BE2C (cell line): Measurements from ENCODE around the gene ANO1.

ENCODE experiments used
- DNase-seq: peaks from one replicate; pipeline ENCODE4 v3.0.0-alpha.2; 2020
- H3K27me3 ChIP-seq: fragments of 250-450 bp; sonication (Bioruptor Pico); 2 replicates; pipeline ENCODE4 v1.5.1; 2020; ENCODE audit warnings: mild to moderate bottlenecking
- H3K36me3 ChIP-seq: fragments of 250-450 bp; sonication (Bioruptor Pico); 2 replicates; pipeline ENCODE4 v1.5.1; 2020; ENCODE audit warnings: mild to moderate bottlenecking
- H3K4me1 ChIP-seq: fragments of 250-450 bp; sonication (Bioruptor Pico); 2 replicates; pipeline ENCODE4 v1.5.1; 2020
- H3K4me3 ChIP-seq: 2 replicates; pipeline ENCODE4 v1.5.1; 2011; ENCODE audit warnings: low read depth, low read length
- H3K9me3 ChIP-seq: fragments of 250-450 bp; sonication (Bioruptor Pico); 2 replicates; pipeline ENCODE4 v1.5.1; 2020
- TF ChIP-seq, protein P1 (sequence below): IDR thresholded peaks from 2 replicates; pipeline ENCODE4 v1.5.1; 2012; ENCODE audit warnings: mild to moderate bottlenecking, low read depth, low read length

Gene ANO1

DNA sequence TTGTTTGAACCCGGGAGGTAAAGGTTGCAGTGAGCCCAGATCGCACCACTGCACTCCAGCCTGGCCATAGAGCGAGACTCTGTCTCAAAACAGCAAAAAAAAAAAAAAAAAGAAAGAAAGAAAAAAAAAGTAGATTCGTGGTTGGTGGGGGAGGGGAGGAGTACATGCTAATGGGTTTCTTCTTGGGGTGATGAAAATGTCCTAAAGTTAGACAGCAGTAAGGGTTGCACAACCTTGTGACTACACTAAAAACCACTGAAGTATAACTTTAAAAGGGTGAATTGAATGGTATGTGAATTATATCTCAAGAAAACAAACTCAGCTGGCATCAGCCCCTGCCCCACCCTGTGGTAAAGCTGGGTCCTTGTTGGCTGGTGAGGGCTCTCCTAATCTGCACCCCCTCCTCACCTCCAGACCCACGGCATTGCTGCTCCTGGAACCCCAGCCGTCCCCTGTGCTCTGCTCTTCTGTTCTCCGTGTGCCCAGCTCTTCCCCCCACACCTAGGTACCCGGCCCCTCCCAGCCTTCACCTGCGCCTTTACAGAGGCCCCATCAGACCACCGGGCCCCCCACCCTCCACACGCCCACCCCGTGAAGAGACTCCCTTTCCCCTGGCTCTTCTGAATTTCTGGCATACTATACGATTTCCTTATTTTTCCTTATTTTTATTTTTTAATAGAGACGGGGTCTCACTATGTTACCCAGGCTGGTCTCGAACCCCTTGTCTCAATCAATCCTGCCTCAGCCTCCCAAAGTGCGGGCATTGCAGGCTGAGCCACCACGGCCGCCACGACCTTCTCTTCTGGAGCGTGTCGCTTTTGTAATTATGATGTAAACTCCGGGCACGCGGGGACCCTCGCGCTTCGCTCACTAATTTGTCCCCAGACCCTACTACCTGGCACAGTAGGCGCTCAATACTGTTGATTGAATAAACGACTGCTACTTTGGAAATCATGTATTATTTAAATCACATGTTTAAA lies 124.1 kb downstream of the ANO1 start:
- Histone ChIP-seq H3K36me3 (peaks cover 18% of the 10 kb centered on the region), H3K4me3 (peak overlapping the region; percentile 95), H3K4me1 (peaks cover 3% of the 10 kb centered on the region; the same call in 1 of the 2 replicates), H3K27me3 (no peaks in the 10 kb centered on the region), H3K9me3 (no peaks in the 10 kb centered on the region)
- DNase-seq, result no peak
- TF ChIP-seq, protein P1, sequence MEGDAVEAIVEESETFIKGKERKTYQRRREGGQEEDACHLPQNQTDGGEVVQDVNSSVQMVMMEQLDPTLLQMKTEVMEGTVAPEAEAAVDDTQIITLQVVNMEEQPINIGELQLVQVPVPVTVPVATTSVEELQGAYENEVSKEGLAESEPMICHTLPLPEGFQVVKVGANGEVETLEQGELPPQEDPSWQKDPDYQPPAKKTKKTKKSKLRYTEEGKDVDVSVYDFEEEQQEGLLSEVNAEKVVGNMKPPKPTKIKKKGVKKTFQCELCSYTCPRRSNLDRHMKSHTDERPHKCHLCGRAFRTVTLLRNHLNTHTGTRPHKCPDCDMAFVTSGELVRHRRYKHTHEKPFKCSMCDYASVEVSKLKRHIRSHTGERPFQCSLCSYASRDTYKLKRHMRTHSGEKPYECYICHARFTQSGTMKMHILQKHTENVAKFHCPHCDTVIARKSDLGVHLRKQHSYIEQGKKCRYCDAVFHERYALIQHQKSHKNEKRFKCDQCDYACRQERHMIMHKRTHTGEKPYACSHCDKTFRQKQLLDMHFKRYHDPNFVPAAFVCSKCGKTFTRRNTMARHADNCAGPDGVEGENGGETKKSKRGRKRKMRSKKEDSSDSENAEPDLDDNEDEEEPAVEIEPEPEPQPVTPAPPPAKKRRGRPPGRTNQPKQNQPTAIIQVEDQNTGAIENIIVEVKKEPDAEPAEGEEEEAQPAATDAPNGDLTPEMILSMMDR, result no peak

DNA sequence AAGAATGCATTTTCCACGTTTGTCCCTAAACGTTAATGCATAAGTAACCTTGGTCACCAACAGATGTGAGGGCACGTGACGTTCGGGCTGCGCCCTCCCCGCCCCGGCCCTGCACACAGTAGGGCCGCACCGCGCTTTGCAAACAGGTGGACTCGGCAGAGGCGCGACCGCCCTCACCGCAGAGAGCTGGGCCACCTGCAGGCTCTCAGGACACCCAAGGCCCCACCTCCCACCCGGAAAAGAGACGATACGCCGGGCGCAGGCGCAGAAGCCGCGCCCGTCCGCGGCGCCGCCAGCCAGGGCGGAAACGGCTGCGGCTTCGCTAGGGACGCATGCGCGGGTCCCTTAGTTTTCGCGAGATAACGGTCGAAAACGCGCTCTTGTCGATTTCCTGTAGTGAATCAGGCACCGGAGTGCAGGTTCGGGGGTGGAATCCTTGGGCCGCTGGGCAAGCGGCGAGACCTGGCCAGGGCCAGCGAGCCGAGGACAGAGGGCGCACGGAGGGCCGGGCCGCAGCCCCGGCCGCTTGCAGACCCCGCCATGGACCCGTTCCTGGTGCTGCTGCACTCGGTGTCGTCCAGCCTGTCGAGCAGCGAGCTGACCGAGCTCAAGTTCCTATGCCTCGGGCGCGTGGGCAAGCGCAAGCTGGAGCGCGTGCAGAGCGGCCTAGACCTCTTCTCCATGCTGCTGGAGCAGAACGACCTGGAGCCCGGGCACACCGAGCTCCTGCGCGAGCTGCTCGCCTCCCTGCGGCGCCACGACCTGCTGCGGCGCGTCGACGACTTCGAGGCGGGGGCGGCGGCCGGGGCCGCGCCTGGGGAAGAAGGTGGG lies 125.0 kb downstream of the ANO1 start, which contains the start of gene FADD:
Gene FADD, plus strand, starts transcription at position 377 of the 831 bp plus-strand sequence. Its CDS starts 164 bp downstream, at position 541.
- TF ChIP-seq, protein P1, result no peak
- peaks cover 3% of the 10 kb centered on the region; the same call in 1 of the 2 replicates for H3K4me1 ChIP-seq
- H3K4me3 ChIP-seq, result peak within 1 kb of the TSS; percentile 95
- peaks cover 24% of the 10 kb centered on the region for H3K36me3 ChIP-seq
- H3K9me3 ChIP-seq, result no peaks in the 10 kb centered on the region
- DNase-seq, result peak; percentile 92
- no peaks in the 10 kb centered on the region for H3K27me3 ChIP-seq

DNA sequence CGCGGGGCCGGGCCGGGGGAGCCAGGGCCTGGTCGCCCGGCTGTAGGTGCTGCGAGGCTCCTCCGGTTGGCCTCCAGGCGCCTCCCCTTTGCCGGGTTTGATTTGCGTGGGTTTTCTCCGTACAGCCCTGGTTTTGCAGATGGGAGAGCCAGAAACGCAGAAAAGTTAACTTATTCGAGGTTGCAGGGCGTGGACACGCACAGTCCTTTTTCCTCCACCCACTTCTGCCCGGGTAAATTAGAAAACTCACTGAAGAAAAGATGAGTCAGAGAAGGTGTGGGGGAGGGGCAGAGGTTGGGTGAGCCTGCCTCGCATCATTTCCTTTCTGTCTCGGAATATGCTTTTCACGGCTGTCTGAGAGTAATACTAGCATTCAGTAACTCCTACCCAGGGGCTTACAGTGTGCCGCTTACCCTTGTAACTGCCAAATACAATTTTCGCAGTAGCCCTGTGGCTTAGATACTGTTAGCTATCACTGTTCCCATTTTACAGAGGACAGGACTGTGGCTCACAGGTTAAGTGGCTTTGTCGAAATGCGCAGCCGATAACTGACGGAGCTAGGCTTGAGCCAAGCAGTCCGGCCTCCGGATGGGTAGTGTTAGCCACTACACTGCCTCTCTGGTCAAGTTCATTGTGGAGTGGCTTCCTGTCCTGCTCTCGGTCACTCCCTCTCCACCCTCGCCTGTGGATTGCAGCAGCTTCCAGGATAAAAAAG lies 125.8 kb downstream of the ANO1 start:
- no peaks in the 10 kb centered on the region for H3K27me3 ChIP-seq
- H3K4me1 ChIP-seq, result peaks cover 3% of the 10 kb centered on the region; the same call in 1 of the 2 replicates
- peak overlapping the region; percentile 95 for H3K4me3 ChIP-seq
- H3K9me3 ChIP-seq, result no peaks in the 10 kb centered on the region
- H3K36me3 ChIP-seq, result peaks cover 24% of the 10 kb centered on the region
- peak; percentile 72 for DNase-seq
- TF ChIP-seq, protein P1, result no peak

DNA sequence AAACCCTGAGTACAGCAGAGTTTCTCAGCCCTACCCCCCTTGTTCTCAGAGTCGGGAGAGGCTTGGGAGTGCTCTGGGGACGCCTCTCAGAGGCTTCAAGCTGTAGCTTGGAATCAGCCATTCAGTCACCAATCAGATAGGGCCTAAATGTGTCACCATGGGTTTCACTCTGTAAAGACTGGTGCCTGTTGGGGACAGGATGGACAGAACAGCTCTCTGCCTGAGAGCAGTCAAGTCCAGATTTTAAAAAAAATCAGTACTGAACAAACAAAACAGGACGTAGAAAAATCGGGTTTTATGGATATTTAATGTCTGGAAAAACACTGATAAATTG lies 126.3 kb downstream of the ANO1 start:
- no peak for DNase-seq
- Histone ChIP-seq H3K36me3 (peaks cover 25% of the 10 kb centered on the region), H3K27me3 (no peaks in the 10 kb centered on the region), H3K9me3 (no peaks in the 10 kb centered on the region), H3K4me3 (peak overlapping the region; percentile 95), H3K4me1 (peaks cover 3% of the 10 kb centered on the region; the same call in 1 of the 2 replicates)
- TF ChIP-seq, protein P1, result no peak

DNA sequence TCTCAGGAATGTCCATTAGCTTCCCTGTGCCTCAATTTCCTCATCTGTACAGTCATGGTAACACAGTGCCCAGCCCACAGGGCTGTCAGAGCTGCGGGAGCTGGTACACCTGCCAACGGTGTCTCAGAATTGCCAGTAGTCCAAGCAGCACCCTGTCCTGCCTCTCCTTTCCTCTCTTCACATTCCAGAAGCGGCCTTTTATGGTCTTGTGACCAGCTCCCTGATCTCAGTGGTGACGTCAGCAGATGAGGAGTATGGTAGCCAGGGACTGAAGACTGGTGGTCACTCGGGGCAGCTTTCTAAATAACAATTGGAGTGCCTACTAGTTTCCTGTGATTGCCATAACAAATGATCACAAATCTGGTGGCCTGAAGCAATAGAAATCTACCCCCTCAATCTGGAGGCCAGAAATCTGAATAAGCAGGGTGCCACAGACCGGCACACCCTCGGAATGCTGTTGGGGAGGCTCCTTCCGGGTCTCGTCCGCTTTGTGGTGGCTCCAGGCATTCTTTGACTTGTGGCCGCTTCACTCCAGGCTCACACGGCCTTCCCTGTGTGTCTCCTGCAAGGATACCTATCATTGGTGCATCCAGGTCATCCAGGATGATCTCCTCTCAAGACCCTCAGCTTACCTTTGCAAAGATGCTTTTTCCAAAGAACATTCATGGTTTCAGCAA lies 127.1 kb downstream of the ANO1 start:
- Histone ChIP-seq H3K4me1 (peaks cover 3% of the 10 kb centered on the region; the same call in 1 of the 2 replicates), H3K36me3 (peaks cover 29% of the 10 kb centered on the region), H3K27me3 (no peaks in the 10 kb centered on the region), H3K9me3 (no peaks in the 10 kb centered on the region), H3K4me3 (no peak overlapping the region)
- no peak for DNase-seq
- TF ChIP-seq, protein P1, result no peak
